Esophagus squamous epithelium (tissue), 5 donors: ENCODE results near the gene B3GALT5. TPM values are rescaled to one million over a fixed set of nuclear protein-coding genes. Genes with fewer than 3 reads are reported as not detected.

Experiments used
- DNase-seq: peaks from one replicate; lab custom pipeline; 2025; lab: John Stamatoyannopoulos, UW
- H3K27ac ChIP-seq, 4 donors: fragments of 200-600 bp; sonication (generic); one replicate each; pipeline ENCODE4 v1.5.1; 2016 to 2019; ENCODE audit warnings: mild to moderate bottlenecking in 1 of 4
- H3K27me3 ChIP-seq, 4 donors: fragments of 200-600 bp; sonication (generic); 1 replicate in 3 of 4; 2 replicates in 1 of 4; pipeline versions ENCODE4 v1.5.1 to v1.6.0; 2017 to 2021; ENCODE audit warnings: antibody characterized with exemption in 1 of 4
- H3K36me3 ChIP-seq, 3 donors: fragments of 200-600 bp; sonication (generic); one replicate each; pipeline ENCODE4 v1.5.1; 2016 to 2019
- H3K4me1 ChIP-seq, 3 donors: fragments of 200-600 bp; sonication (generic); one replicate each; pipeline ENCODE4 v1.5.1; 2017 to 2019
- H3K4me3 ChIP-seq, 4 donors: fragments of 200-600 bp; sonication (generic); 1 replicate in 3 of 4; 2 replicates in 1 of 4; pipeline ENCODE4 v1.5.1; 2016 to 2019; ENCODE audit warnings: mild to moderate bottlenecking in 2 of 4, moderate library complexity in 1 of 4
- H3K9me3 ChIP-seq, 3 donors: fragments of 200-600 bp; sonication (generic); one replicate each; pipeline ENCODE4 v1.5.1; 2016 to 2019
- POLR2A ChIP-seq, 4 donors: fragments of 450-650 bp; IDR thresholded peaks; one replicate each; pipeline ENCODE4 v1.6.1; 2017; ENCODE audit warnings: antibody characterized with exemption in 4 of 4, mild to moderate bottlenecking in 4 of 4, moderate library complexity in 3 of 4
- WGBS, 2 donors: methylation state at CpG; one replicate each; pipeline ENCODE4 v1.1.5; 2018; 5-methylcytosine and 5-hydroxymethylcytosine counted together
- intact Hi-C: fragments of 100-400 bp; cut with DNase I; formaldehyde crosslinking; loops from one replicate; pipeline ENCODE4 v1.15.0; 2022
- total RNA-seq, 4 donors: library from RNA; depleted of rRNA; stranded (reverse); fragments of >200 nt; gene quantifications; one replicate each; pipeline ENCODE4 v1.1.0, GENCODE V29; 2016
- TF ChIP-seq, protein P1 (sequence below), 6 experiments: fragments of 450-650 bp in 4 of 6; fragments of 200-600 bp in 2 of 6; sonication (generic) in 2 of 6; IDR thresholded peaks; one replicate each; pipeline ENCODE4 v1.5.1; 2016 to 2019; ENCODE audit warnings: antibody characterized with exemption in 6 of 6, mild to moderate bottlenecking in 4 of 6, moderate library complexity in 4 of 6
- donor health status: DM: yes; HTN: yes; CAD: no.

Gene B3GALT5
- total RNA-seq, 4 donors from 2014 or later: 0.19 to 2.6 (median 0.64) TPM

DNA sequence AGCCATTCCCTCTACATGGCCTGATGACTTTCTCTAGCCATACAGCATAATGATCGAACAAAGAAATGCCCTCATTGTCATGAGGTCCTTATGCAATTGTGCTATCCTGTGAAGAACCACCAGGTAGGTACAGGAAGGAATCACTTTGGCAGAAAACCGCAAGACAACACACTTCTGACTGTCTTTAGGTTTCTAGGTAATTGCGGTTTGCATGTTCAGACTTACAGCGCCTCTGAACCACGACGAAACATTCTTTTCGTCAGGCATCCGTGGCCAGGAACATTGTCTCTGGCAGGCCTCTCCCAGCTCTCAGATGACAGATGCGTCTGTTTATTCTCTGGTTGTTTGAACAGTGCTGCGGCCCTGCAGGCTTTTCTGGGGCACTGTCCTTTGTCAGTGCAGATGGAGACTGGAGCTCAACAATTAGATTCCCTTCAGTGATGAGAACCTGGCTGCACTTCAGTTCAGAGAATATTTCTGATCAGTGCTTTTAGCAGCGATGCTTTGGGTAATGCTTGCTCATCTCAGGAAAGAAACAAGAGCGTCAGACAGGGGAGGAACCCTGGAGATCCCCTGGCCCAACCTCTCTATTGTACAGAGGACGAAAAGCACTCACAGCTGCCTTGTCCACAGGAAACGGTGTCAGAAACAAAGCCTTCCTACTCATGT, 63.4 kb downstream of the B3GALT5 start:
- Histone ChIP-seq H3K4me1 (peaks cover 3 to 20% (median 11%) of the 10 kb centered on the region in 3 donors), H3K36me3 (no peaks in the 10 kb centered on the region), H3K27me3 (peaks cover 0 to 7% (median 0%) of the 10 kb centered on the region in 4 donors), H3K4me3 (no peak overlapping the region), H3K27ac (peak overlapping the region; percentile 5 to 68 (median 29)), H3K9me3 (no peaks in the 10 kb centered on the region)
- intact Hi-C loops: no loop called here
- 16 to 31% methylated on average over 12 to 14 of the region's 14 CpGs for WGBS, 2 donors
- no peak for DNase-seq
- no peak for TF ChIP-seq POLR2A (IDR thresholded peaks at IDR 0.05)
- TF ChIP-seq, protein P1, sequence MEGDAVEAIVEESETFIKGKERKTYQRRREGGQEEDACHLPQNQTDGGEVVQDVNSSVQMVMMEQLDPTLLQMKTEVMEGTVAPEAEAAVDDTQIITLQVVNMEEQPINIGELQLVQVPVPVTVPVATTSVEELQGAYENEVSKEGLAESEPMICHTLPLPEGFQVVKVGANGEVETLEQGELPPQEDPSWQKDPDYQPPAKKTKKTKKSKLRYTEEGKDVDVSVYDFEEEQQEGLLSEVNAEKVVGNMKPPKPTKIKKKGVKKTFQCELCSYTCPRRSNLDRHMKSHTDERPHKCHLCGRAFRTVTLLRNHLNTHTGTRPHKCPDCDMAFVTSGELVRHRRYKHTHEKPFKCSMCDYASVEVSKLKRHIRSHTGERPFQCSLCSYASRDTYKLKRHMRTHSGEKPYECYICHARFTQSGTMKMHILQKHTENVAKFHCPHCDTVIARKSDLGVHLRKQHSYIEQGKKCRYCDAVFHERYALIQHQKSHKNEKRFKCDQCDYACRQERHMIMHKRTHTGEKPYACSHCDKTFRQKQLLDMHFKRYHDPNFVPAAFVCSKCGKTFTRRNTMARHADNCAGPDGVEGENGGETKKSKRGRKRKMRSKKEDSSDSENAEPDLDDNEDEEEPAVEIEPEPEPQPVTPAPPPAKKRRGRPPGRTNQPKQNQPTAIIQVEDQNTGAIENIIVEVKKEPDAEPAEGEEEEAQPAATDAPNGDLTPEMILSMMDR (IDR thresholded peaks at IDR 0.05): no peak

- Histone ChIP-seq H3K4me3 (no peak overlapping the region), H3K27me3 (no peaks in the 10 kb centered on the region), H3K36me3 (no peaks in the 10 kb centered on the region), H3K27ac (no peak overlapping the region), H3K4me1 (peaks cover 3 to 20% (median 11%) of the 10 kb centered on the region in 3 donors), H3K9me3 (no peaks in the 10 kb centered on the region)
- intact Hi-C loops: no loop called here
- DNase-seq: no peak
- WGBS, 2 donors: 95 to 96% methylated on average over 4 of the region's 4 CpGs
- TF ChIP-seq POLR2A (IDR thresholded peaks at IDR 0.05): no peak
- TF ChIP-seq, protein P1 (IDR thresholded peaks at IDR 0.05): no peak
Observed at GRCh38 chr21:39680216-39680615, 67.5 kb downstream of the B3GALT5 start.

GRCh38 chr21:39681257-39681656, 68.5 kb downstream of the B3GALT5 start:
- no peak for DNase-seq
- intact Hi-C loops: no loop called here
- Histone ChIP-seq H3K27ac (no peak overlapping the region), H3K4me3 (no peak overlapping the region), H3K4me1 (peaks cover 3 to 10% (median 9%) of the 10 kb centered on the region in 3 donors), H3K36me3 (no peaks in the 10 kb centered on the region), H3K9me3 (no peaks in the 10 kb centered on the region), H3K27me3 (no peaks in the 10 kb centered on the region)
- TF ChIP-seq, protein P1 (IDR thresholded peaks at IDR 0.05): no peak
- no peak for TF ChIP-seq POLR2A (IDR thresholded peaks at IDR 0.05)
- 59 to 70% methylated on average over 4 of the region's 4 CpGs for WGBS, 2 donors

GRCh38 chr21:39681845-39682244, 69.1 kb downstream of the B3GALT5 start:
- WGBS, 2 donors: 52 to 58% methylated on average over 2 of the region's 2 CpGs
- TF ChIP-seq, protein P1 (IDR thresholded peaks at IDR 0.05): no peak
- no peak for TF ChIP-seq POLR2A (IDR thresholded peaks at IDR 0.05)
- no peak for DNase-seq
- Histone ChIP-seq H3K27me3 (no peaks in the 10 kb centered on the region), H3K36me3 (no peaks in the 10 kb centered on the region), H3K4me3 (no peak overlapping the region), H3K4me1 (peaks cover 0 to 4% (median 3%) of the 10 kb centered on the region in 3 donors), H3K9me3 (no peaks in the 10 kb centered on the region), H3K27ac (no peak overlapping the region)
- intact Hi-C loops: no loop called here

DNA sequence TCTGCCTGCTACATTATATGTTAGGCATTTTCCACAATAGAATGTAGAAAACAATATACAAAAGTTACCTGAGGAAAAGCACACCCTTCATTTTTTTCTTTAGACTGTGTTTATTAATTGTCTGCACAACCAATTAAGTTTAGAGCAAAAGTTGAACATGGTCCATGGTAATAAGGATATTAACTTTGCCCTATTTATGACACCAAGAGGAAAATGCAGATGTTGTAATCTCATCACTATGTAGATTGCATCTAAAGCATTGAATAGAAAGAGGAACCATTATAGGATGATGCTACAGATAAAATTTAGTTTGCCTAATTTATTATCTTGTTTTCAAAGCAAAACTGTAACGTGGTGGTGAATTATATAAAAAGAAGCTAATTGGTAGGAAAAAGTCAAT, 72.5 kb downstream of the B3GALT5 start:
- H3K9me3 ChIP-seq: no peaks in the 10 kb centered on the region
- intact Hi-C loops: no loop called here
- H3K4me1 ChIP-seq: no peaks in the 10 kb centered on the region
- H3K27me3 ChIP-seq: no peaks in the 10 kb centered on the region
- no peaks in the 10 kb centered on the region for H3K36me3 ChIP-seq
- H3K4me3 ChIP-seq: no peak overlapping the region
- 53% methylated on average over 1 of the region's 1 CpG for WGBS, 2 donors
- TF ChIP-seq POLR2A (IDR thresholded peaks at IDR 0.05): no peak
- TF ChIP-seq, protein P1 (IDR thresholded peaks at IDR 0.05): no peak
- H3K27ac ChIP-seq: no peak overlapping the region
- DNase-seq: no peak
